ENCODE results near the gene PRICKLE2.

The PRICKLE2 gene, protein sequence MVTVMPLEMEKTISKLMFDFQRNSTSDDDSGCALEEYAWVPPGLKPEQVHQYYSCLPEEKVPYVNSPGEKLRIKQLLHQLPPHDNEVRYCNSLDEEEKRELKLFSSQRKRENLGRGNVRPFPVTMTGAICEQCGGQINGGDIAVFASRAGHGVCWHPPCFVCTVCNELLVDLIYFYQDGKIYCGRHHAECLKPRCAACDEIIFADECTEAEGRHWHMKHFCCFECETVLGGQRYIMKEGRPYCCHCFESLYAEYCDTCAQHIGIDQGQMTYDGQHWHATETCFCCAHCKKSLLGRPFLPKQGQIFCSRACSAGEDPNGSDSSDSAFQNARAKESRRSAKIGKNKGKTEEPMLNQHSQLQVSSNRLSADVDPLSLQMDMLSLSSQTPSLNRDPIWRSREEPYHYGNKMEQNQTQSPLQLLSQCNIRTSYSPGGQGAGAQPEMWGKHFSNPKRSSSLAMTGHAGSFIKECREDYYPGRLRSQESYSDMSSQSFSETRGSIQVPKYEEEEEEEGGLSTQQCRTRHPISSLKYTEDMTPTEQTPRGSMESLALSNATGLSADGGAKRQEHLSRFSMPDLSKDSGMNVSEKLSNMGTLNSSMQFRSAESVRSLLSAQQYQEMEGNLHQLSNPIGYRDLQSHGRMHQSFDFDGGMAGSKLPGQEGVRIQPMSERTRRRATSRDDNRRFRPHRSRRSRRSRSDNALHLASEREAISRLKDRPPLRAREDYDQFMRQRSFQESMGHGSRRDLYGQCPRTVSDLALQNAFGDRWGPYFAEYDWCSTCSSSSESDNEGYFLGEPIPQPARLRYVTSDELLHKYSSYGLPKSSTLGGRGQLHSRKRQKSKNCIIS

DNA sequence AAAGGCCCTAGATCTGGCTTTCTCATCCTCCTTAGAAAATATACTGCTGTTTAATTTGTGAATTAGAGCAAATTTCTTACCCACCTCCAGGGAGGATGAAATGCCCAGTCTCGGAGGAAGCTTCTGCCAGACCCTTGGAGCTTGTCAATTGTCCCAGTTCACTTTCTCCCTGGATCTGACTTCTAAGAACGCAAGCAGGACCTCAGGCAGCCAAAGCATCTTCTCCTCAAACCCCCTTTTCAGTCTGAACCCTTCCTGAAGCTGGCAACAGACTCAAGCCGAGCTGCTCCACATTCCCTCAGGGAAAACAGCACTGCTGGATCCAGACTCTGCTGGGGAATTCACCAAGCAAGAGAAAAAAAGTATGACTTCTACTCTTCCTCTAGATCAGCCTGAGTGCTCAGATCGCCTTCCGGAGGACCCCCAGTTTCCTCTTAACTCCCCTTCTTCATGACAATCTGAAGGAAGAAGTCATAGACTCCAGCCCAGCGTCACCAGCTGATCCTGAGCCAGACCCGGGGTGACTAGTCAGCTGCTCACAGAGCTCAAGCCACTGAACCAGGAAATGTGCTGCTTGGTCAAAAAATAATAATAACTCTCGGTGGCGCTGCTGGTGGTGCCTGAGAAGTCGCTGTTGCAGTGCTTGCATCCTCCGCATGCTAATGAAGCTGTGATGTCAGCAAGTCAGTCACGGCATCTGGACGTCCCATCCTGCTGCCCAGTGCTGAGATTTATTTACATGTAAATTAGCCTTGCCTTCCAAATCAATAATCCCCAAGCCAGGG lies at the start of gene PRICKLE2:
TSS of gene PRICKLE2 (minus strand) at position 641 of the 785 bp plus-strand sequence. CDS start 26,539 bp downstream, outside the sequence.
- DNase-seq = no peak

DNA sequence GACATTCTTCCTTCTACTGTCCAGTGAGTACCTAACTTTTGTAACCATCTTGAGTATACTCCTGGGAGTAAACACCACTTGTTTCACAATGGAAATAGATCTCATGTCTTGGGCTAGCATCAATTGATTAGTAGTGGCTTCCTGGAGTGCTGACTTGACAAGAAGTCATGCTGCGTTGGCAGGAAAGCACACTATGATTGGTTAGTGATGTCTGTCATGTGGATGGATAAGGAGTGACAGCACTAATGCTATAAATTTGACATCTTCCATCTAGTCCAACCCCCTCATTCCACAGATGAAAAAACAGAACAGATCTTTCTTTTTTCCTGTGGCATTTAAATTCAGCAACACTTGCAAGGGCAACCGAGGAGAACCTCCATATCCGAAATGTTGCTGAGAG lies 47.6 kb upstream of the PRICKLE2 start:
- DNase-seq = no peak

DNA sequence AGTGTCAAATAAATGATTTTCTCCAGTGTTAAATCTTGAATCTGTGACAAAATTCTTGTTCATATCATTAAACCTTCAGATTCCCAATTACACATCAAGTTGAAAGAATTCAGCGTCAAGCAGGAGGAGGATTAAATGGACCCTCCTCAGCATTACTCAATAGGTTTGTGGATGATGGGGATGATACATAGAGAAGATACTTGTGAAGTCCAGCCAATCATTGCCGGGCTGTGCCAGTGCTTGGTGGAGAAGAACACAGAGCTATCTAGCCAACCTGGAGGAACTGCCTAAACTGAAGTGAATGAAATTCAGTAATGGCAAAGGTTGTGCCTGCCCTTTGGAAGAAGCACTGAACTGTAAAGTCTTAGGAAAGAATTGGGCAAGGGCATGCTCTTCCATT lies 47.0 kb upstream of the PRICKLE2 start:
- no peak for DNase-seq

DNA sequence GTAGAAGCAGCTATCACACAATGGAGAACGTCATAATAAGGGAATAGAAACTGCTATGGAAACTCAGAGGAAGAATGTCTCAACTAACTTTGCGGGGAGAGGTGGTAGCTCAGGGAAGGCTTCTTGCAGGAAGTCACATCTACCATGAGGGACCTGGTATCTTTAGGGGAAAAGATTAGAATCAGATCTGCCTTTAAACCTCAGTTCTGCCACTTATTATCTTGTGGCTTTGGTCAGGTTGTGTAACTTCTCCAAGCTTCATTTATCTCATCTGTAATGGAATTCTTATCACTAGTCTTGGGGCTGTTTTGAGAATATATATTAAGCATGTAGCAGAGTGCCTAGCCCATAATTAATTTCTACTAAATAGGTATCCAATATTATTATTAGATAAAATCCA lies 46.4 kb upstream of the PRICKLE2 start:
- no peak for DNase-seq

DNA sequence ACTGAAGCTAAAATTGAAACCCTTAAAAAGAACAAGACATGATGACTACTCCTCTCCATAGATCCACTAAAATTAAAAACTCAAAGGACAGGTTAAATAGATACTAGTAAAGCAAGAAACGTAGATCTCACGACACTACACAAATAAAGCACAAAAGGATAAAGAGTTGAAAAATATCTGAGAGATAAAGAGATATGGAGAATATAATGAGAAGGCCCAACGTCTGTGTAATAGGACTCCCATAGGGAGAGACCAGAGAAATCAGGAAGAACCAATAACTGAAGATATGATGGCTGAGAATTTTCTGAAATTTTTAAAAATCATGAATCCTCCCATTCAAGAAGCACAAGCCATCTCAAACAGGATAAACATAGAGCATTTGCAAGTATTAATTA lies 45.6 kb upstream of the PRICKLE2 start:
- DNase-seq = no peak

DNA sequence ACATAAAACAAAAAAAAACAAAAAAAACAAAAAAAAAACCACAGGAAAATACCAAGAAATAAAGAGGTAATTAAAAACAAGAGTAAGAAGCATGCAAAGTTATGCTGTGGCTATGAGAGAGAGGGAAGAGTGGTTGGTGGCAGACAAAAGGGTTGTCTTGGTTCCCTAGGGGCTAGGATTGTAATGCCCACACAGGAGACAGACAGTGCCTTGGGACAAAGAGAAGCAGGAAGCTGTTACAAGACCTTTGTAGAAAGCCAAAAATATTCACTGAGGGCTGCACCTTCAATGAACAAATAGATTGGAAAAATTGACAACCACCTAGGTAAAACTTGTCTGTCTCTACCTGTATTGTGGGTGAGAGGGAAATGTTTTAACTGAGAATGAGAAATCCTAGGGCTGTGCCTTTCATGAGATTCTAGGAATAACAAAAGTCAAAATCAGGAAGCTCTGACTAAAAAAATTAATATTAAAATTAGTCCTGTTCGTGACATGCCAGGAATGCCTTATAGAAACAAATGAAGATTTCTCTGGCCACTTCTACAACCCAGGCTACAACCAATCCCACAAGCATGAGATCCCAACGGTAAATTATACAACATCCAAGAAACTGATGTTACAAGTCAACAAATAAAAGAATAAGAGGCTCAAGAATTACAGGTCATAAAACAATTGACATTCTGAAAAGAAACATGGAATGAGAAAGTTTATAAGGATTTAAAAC lies 45.0 kb upstream of the PRICKLE2 start:
- DNase-seq = no peak

DNA sequence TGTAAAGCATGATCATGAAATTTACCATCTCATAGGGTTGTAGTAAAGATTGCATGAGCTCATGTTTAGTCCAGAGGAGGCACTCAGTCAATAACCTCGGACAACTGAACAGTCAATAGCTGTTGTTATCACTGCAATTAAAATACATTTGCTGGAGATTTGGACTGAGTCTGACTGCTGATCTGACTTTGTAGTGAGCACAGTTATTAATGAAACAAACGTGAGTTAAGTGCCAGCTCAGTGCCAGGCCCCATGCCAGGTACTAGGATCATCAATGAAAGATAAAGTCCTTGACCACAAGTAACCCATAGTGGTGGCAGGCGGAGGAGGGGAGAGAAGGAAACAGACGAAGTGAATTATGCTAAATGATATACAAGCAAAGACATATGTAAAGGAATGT lies 43.7 kb upstream of the PRICKLE2 start:
- DNase-seq = no peak

DNA sequence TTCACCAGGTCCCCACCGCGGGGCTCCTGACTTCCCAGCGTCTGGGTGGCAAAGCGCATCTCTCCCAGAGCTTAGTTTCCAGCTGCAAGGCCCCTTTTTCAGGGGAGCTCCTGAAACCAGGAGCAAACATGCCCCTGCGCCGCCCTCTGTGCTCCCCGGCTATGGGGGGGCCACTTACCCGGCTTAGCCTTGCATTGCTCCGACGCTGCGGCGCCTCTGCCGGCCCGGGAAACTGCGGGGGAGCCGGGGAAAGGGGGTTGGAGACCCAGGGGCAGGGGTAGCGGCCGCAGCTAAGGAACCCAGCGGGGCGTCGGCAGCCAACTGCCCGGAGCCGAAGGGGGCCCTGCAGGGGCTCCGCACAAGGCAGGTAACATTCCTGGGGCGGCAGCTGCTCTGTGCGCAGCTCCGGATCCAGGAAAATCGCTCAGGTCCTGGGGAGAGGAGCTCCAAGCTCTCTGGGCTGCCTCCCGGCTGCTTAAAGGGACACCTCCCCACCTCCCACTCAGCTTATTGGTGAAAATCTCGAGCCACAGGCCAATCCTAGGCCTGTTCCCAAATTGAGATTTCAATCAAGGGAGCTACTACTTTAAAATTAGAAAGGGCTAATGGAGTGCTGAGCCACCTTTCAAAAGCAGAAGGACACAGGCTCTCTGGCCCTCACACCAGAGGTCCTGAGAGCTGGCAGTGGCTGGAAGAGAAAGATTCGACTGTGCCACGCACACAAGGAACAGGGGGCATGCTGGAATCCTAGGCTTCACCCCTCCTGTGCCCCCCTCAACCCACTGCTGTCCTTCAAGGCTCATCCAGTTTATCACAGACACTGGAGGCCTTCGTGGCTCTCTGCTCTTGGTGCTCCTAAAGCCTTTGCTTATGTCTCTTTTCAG lies 42.7 kb upstream of the PRICKLE2 start:
- no peak for DNase-seq

DNA sequence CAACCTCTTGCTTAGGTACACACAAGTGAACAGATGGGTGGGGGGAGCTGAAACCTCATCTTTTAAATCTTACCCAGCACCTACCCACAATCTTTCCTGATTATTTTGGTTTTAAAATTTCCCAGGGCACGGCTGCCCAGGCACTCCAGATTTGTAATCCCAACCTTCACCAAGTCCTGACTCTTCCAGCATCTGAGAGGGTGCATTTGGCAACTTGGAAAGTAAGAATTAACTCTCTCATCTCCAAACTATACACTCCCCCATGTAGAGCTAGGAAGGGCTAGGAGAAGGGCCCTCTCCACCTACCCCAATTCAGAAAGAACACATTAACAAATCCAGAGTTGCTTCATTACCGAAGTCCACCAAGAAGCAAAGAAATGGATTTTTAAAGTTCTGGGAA lies 41.7 kb upstream of the PRICKLE2 start:
- DNase-seq = no peak

DNA sequence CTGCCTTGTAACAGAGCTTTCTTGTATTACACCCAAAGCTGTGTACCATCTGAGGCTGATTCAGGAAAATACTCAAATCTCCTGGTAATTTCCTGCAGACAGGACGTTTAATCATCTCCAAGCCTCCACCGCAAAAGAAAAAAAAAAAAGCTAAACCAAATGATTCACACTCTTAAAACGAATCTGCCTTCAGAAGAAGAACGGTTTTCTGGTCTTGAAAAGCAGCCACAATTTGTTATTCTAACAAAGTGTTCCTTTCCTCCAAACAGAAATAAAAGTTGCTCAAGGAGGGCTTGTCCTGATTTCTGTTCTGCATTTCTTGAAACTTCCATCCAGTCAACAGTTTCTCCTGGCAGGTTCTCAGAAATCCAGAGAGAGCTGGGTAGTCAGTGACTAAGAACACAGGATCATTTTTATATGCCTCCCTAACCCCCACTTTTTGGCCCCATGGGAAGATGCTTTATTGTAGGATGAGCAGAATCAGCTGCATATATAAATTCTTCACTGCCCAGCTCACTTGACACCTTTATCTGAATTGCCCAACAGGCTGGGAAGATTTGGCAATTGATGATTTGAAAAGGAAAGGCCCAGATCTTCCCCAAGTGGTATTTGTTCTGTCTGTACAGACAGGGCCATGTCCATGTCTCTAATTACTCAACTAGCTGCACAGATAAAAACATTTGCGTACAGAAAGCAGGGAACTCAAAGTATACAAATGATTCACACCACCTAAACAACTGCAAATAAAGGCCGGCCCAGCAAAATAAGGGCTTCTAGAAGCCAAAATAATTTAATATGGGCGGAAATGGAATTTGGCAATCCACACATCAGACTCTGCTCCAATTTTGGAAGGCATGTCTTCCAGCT lies 41.0 kb upstream of the PRICKLE2 start:
- DNase-seq = no peak

DNA sequence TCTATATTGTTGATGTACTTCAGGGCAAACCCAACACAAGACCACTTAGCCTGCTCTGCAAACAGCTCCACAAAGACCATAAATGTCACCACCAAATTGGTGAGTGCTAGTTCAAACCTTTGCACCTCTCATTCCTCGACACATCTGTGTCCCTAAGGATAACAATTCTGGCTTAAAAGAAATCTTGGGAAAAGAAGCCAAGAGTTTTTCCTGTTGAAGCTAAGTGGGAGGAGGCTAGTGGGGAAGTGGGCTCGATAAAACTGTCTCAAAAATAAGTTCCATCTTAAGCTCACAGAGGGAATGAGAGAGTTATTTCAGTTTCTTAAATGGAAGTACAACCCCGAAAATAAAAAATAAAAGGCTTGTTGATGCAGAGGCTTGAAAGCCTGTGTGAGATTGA lies 40.4 kb upstream of the PRICKLE2 start:
- DNase-seq = no peak

DNA sequence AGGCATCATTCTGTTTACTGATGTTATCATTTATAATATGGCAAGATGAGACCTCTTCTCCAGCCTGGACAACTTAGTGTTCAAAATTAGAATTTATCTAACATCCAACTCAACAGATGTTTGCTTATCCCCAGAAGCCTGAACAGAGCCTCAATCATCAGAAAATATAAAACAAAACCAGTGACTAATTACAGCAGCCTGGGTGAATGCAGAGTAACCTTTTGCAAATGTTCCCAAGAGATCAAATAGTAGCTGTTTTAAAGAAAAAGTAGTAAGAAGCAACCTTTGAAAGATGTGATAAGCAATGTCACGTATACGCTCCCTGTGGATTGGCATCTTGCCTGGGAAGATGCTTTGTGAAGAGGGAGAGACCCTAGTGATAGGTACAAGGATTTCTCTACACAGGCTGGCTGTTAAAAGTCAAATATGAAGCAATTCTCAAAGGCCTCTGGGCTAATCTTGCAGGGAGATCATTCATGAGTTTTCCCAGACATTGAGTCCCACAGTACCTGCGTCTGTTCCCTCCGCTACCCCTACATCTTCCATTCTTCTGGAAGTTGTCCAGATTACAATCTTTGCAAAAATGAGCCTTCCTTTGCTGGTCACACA lies 39.3 kb upstream of the PRICKLE2 start:
- no peak for DNase-seq

DNA sequence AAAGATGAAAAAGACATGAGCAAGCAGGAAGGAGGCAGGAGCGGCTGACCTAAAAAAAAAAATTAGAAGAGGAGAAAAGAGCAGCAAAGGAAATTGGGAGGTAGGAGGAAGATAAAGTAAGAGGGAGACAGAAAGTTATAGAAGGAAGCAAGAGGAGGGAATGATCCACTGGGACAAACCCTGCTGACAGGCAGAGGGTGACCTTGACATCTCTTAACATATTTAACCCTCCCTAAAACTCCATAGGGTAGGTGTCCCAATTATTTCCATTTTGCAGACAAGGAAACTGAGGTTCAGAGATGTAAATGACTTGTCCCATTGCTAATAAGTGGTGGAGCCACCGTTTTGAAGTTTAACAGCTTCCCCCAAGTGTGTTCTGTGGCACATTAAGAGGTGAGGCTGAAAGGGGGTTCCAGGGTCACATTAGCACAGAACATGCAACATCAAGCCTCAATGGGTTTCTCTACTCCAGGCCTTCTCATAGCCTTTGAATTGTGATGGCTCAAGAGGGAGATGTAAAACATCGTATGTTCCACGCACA lies 37.4 kb upstream of the PRICKLE2 start:
- no peak for DNase-seq

DNA sequence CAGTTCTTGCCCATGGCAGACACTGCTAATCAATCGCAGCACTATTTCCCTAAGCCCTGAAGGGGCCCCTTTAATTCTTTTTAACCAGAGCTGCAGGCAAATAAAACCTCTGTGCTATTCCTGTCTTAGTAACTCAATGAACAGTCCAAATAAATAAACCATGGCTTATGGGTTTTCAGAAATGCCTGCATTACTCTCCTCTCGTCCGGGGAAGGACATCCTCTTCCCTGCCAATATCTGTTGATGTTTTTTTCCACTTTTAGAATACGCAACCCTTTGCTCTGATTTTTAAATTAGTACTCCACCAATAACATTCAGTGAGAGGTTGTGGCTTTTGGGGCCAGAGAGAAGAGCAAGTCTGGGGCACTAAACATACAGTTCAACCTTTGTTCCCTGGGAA lies 35.2 kb upstream of the PRICKLE2 start:
- no peak for DNase-seq

DNA sequence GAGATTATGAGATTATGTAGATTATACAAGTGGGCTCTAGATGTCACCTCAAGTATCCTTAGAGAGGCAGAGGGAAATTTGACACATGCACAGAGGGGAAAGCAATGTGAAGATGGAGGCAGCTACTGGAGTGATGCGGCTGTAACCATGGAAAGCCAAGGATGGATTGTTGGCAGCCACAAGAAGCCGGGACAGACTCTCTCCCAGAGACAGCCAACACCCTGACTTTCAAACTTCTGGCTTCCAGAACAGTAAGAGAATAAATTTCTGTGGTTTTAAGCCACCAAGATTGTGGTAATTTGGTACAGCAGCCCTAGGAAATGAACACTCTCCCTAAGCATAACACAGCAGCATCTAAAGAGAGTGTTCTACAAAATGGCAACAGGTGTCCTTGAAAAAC lies 34.4 kb upstream of the PRICKLE2 start:
- DNase-seq = no peak

DNA sequence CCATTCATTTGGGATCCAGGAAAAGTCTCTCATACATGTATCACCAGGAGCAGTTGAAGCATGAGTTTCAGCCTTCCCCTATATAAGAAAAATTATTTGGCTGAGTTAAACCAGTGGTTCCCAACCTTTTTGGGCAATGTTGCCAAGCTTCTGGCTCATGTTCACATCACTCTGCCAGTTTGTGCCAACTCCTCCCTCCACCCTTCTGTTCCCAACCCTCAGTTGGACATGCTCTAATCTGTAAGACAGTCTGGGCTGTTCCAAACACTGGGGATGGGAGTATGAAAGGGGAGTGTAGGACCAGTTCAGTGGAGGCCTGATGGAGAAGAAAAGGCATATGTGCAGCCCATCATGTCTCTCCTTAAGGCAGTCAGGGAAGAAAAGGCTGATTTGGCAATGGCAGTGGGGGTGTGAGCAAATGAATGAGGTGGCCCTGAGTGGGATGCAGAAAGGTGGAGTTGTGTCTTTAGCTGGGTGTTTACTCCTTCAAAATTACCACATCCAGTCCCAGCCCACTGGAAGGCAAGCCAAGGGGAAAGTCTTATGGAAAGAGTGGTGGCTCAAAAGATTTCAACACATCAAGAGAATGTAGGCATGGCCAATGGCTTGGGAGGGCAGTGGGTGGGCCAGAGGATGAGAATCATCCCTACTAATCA lies 32.0 kb upstream of the PRICKLE2 start:
- no peak for DNase-seq

DNA sequence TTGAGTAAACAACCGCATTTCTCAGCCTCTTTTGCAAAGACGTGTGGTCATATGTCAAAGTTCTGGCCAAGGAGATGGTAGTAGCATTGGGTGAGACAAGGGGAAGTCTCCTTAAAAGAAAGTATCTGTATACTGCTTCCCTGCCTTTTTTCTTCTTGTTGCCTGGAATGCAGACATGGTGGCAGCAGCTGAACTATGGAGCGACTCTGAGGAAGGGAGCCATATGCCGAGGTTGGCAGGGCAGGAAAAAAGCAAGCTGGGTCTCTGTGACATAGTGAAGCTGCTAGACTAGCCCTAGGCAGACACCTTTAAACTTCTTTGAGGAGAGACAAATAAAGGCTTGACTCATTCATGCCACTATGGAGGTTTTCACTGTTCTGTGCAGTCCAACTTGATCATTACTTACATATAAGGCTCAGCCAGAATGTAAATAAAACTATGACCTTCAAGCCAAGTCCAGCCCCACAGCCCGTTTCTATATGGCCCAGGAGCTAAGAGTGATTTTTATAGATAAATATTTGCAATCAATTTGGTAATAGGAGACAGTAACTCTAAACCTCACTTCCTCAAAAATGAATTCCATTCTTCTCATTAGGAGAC lies 30.6 kb upstream of the PRICKLE2 start:
- no peak for DNase-seq

DNA sequence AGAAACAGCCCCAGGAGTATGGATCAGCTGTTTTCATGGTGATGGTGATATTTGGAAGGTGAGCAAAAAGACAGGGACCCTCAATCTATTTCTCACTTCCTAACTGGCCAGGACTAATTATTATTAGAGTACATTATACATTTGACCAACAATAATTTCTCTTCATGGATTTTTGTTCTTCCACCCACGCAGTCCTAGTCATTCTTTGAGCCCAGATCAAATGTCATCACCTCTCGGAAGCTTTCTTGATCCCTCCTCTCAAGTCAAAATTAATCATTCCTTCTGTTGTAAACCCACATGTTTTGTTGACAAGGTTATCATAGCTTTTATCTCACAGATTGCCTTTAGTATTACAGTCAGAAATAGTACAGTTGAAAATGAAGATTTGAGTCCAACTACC lies 29.2 kb upstream of the PRICKLE2 start:
- no peak for DNase-seq

DNA sequence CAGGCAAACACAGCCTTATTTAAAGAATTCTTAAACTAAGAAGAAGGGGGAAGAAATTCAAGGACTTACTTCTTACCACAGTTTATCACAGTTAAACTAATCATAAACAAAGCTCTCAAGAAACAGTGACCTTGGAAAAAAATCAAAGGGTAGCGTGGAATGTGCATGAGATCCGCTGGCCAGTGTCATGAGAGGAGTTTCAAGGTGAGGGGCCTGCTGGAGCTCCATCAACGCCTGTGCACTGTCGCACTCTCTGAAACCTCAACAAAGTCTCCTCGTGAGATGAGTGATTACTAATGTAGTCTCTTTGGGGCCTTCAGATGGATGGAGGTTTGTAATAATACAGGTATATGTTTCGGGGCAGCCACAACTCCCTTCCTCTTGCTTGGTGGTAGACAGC lies 28.4 kb upstream of the PRICKLE2 start:
- no peak for DNase-seq
